ENCODE results near the gene IFT27.
A peak's percentile ranks its signal among the peaks of the same experiment; 100 is the strongest.

The IFT27 gene

GRCh38 chr22:36775964-36776669 lies at the start of gene IFT27:
TSS of gene IFT27 (minus strand) at chr22:36776119. CDS start at chr22:36775707, 412 bp downstream.
- peak within 1 kb of the TSS; percentile 42 to 86 (median 66) for H3K9ac ChIP-seq (ENCODE audit: low read length in 5 of 5)
- H3K9me3 ChIP-seq (ENCODE audit: control insufficient read depth in 5 of 5, low read length in 5 of 5), result no peaks in the 10 kb centered on the region
- H3K4me3 ChIP-seq (ENCODE audit: low read depth in 1 of 5, low read length in 5 of 5), result peak within 1 kb of the TSS; percentile 66 to 82 (median 76)
- peaks cover 9 to 19% (median 16%) of the 10 kb centered on the region in 5 donors for H3K4me1 ChIP-seq (ENCODE audit: control insufficient read depth in 5 of 5, insufficient read depth in 5 of 5, low read length in 5 of 5)
- H3K27me3 ChIP-seq (ENCODE audit: control insufficient read depth in 5 of 5, insufficient read depth in 4 of 5, low read length in 5 of 5), result no peaks in the 10 kb centered on the region
- no peak within 1 kb of the TSS for H3K27ac ChIP-seq (ENCODE audit: low read depth, low read length)
- H3K36me3 ChIP-seq (ENCODE audit: control insufficient read depth in 5 of 5, insufficient read depth in 5 of 5, low read length in 5 of 5), result peaks cover 0 to 7% (median 6%) of the 10 kb centered on the region in 5 donors

- H3K4me3 ChIP-seq (ENCODE audit: low read depth in 1 of 5, low read length in 5 of 5), result no peak overlapping the region
- no peaks in the 10 kb centered on the region for H3K9me3 ChIP-seq (ENCODE audit: control insufficient read depth in 5 of 5, low read length in 5 of 5)
- peaks cover 27 to 45% (median 35%) of the 10 kb centered on the region in 5 donors for H3K27me3 ChIP-seq (ENCODE audit: control insufficient read depth in 5 of 5, insufficient read depth in 4 of 5, low read length in 5 of 5)
- no peaks in the 10 kb centered on the region for H3K4me1 ChIP-seq (ENCODE audit: control insufficient read depth in 5 of 5, insufficient read depth in 5 of 5, low read length in 5 of 5)
- H3K9ac ChIP-seq (ENCODE audit: low read length in 5 of 5), result no peak overlapping the region
- H3K27ac ChIP-seq (ENCODE audit: low read depth, low read length), result no peak overlapping the region
- H3K36me3 ChIP-seq (ENCODE audit: control insufficient read depth in 5 of 5, insufficient read depth in 5 of 5, low read length in 5 of 5), result no peaks in the 10 kb centered on the region
These were observed 48.7 kb upstream of the IFT27 start for GRCh38 chr22:36824655-36825054.

GRCh38 chr22:36823186-36823839 lies 47.4 kb upstream of the IFT27 start:
- no peak overlapping the region for H3K27ac ChIP-seq (ENCODE audit: low read depth, low read length)
- H3K9ac ChIP-seq (ENCODE audit: low read length in 5 of 5), result no peak overlapping the region
- peaks cover 28 to 50% (median 48%) of the 10 kb centered on the region in 5 donors for H3K27me3 ChIP-seq (ENCODE audit: control insufficient read depth in 5 of 5, insufficient read depth in 4 of 5, low read length in 5 of 5)
- no peaks in the 10 kb centered on the region for H3K9me3 ChIP-seq (ENCODE audit: control insufficient read depth in 5 of 5, low read length in 5 of 5)
- no peaks in the 10 kb centered on the region for H3K36me3 ChIP-seq (ENCODE audit: control insufficient read depth in 5 of 5, insufficient read depth in 5 of 5, low read length in 5 of 5)
- no peaks in the 10 kb centered on the region for H3K4me1 ChIP-seq (ENCODE audit: control insufficient read depth in 5 of 5, insufficient read depth in 5 of 5, low read length in 5 of 5)
- no peak overlapping the region for H3K4me3 ChIP-seq (ENCODE audit: low read depth in 1 of 5, low read length in 5 of 5)

GRCh38 chr22:36822581-36822980 lies 46.7 kb upstream of the IFT27 start:
- peaks cover 30 to 57% (median 56%) of the 10 kb centered on the region in 5 donors for H3K27me3 ChIP-seq (ENCODE audit: control insufficient read depth in 5 of 5, insufficient read depth in 4 of 5, low read length in 5 of 5)
- no peak overlapping the region for H3K4me3 ChIP-seq (ENCODE audit: low read depth in 1 of 5, low read length in 5 of 5)
- H3K27ac ChIP-seq (ENCODE audit: low read depth, low read length), result no peak overlapping the region
- H3K4me1 ChIP-seq (ENCODE audit: control insufficient read depth in 5 of 5, insufficient read depth in 5 of 5, low read length in 5 of 5), result no peaks in the 10 kb centered on the region
- H3K9me3 ChIP-seq (ENCODE audit: control insufficient read depth in 5 of 5, low read length in 5 of 5), result no peaks in the 10 kb centered on the region
- H3K9ac ChIP-seq (ENCODE audit: low read length in 5 of 5), result no peak overlapping the region
- H3K36me3 ChIP-seq (ENCODE audit: control insufficient read depth in 5 of 5, insufficient read depth in 5 of 5, low read length in 5 of 5), result no peaks in the 10 kb centered on the region

- no peak overlapping the region for H3K4me3 ChIP-seq (ENCODE audit: low read depth in 1 of 5, low read length in 5 of 5)
- H3K27ac ChIP-seq (ENCODE audit: low read depth, low read length), result no peak overlapping the region
- H3K9me3 ChIP-seq (ENCODE audit: control insufficient read depth in 5 of 5, low read length in 5 of 5), result no peaks in the 10 kb centered on the region
- no peak overlapping the region for H3K9ac ChIP-seq (ENCODE audit: low read length in 5 of 5)
- H3K27me3 ChIP-seq (ENCODE audit: control insufficient read depth in 5 of 5, insufficient read depth in 4 of 5, low read length in 5 of 5), result peaks cover 48 to 73% (median 70%) of the 10 kb centered on the region in 5 donors
- peaks cover 0 to 16% (median 12%) of the 10 kb centered on the region in 5 donors for H3K4me1 ChIP-seq (ENCODE audit: control insufficient read depth in 5 of 5, insufficient read depth in 5 of 5, low read length in 5 of 5)
- H3K36me3 ChIP-seq (ENCODE audit: control insufficient read depth in 5 of 5, insufficient read depth in 5 of 5, low read length in 5 of 5), result no peaks in the 10 kb centered on the region
These were observed 43.2 kb upstream of the IFT27 start for GRCh38 chr22:36819112-36819511.

GRCh38 chr22:36818010-36818642 lies 42.2 kb upstream of the IFT27 start:
- no peak overlapping the region for H3K4me3 ChIP-seq (ENCODE audit: low read depth in 1 of 5, low read length in 5 of 5)
- no peaks in the 10 kb centered on the region for H3K36me3 ChIP-seq (ENCODE audit: control insufficient read depth in 5 of 5, insufficient read depth in 5 of 5, low read length in 5 of 5)
- H3K9ac ChIP-seq (ENCODE audit: low read length in 5 of 5), result no peak overlapping the region
- H3K27ac ChIP-seq (ENCODE audit: low read depth, low read length), result no peak overlapping the region
- peaks cover 0 to 16% (median 12%) of the 10 kb centered on the region in 5 donors for H3K4me1 ChIP-seq (ENCODE audit: control insufficient read depth in 5 of 5, insufficient read depth in 5 of 5, low read length in 5 of 5)
- peaks cover 50 to 74% (median 69%) of the 10 kb centered on the region in 5 donors for H3K27me3 ChIP-seq (ENCODE audit: control insufficient read depth in 5 of 5, insufficient read depth in 4 of 5, low read length in 5 of 5)
- H3K9me3 ChIP-seq (ENCODE audit: control insufficient read depth in 5 of 5, low read length in 5 of 5), result no peaks in the 10 kb centered on the region

- Histone ChIP-seq H3K4me1 (ENCODE audit: control insufficient read depth in 5 of 5, insufficient read depth in 5 of 5, low read length in 5 of 5) (peaks cover 0 to 16% (median 12%) of the 10 kb centered on the region in 5 donors), H3K4me3 (ENCODE audit: low read depth in 1 of 5, low read length in 5 of 5) (peak overlapping the region in 1 of 5 donors; percentile 49), H3K36me3 (ENCODE audit: control insufficient read depth in 5 of 5, insufficient read depth in 5 of 5, low read length in 5 of 5) (no peaks in the 10 kb centered on the region), H3K9me3 (ENCODE audit: control insufficient read depth in 5 of 5, low read length in 5 of 5) (no peaks in the 10 kb centered on the region), H3K9ac (ENCODE audit: low read length in 5 of 5) (no peak overlapping the region), H3K27me3 (ENCODE audit: control insufficient read depth in 5 of 5, insufficient read depth in 4 of 5, low read length in 5 of 5) (peaks cover 50 to 72% (median 63%) of the 10 kb centered on the region in 5 donors), H3K27ac (ENCODE audit: low read depth, low read length) (no peak overlapping the region)
These were observed 41.6 kb upstream of the IFT27 start for GRCh38 chr22:36817525-36817848.

- Histone ChIP-seq H3K27ac (ENCODE audit: low read depth, low read length) (no peak within 1 kb of the TSS), H3K27me3 (ENCODE audit: control insufficient read depth in 5 of 5, insufficient read depth in 4 of 5, low read length in 5 of 5) (peaks cover 50 to 73% (median 67%) of the 10 kb centered on the region in 5 donors), H3K9me3 (ENCODE audit: control insufficient read depth in 5 of 5, low read length in 5 of 5) (no peaks in the 10 kb centered on the region), H3K9ac (ENCODE audit: low read length in 5 of 5) (no peak within 1 kb of the TSS), H3K4me3 (ENCODE audit: low read depth in 1 of 5, low read length in 5 of 5) (peak within 1 kb of the TSS in 4 of 5 donors; percentile 36 to 49 (median 41)), H3K36me3 (ENCODE audit: control insufficient read depth in 5 of 5, insufficient read depth in 5 of 5, low read length in 5 of 5) (no peaks in the 10 kb centered on the region), H3K4me1 (ENCODE audit: control insufficient read depth in 5 of 5, insufficient read depth in 5 of 5, low read length in 5 of 5) (peaks cover 0 to 16% (median 12%) of the 10 kb centered on the region in 5 donors)
These were observed 41.0 kb upstream of the IFT27 start, which contains the start of gene PVALB for GRCh38 chr22:36816636-36817524. TSS of gene PVALB (minus strand) at chr22:36817035. CDS start at chr22:36817005, 30 bp downstream.

- Histone ChIP-seq H3K36me3 (ENCODE audit: control insufficient read depth in 5 of 5, insufficient read depth in 5 of 5, low read length in 5 of 5) (no peaks in the 10 kb centered on the region), H3K27ac (ENCODE audit: low read depth, low read length) (no peak overlapping the region), H3K4me3 (ENCODE audit: low read depth in 1 of 5, low read length in 5 of 5) (no peak overlapping the region), H3K27me3 (ENCODE audit: control insufficient read depth in 5 of 5, insufficient read depth in 4 of 5, low read length in 5 of 5) (peaks cover 50 to 73% (median 67%) of the 10 kb centered on the region in 5 donors), H3K9ac (ENCODE audit: low read length in 5 of 5) (no peak overlapping the region), H3K4me1 (ENCODE audit: control insufficient read depth in 5 of 5, insufficient read depth in 5 of 5, low read length in 5 of 5) (peaks cover 0 to 16% (median 12%) of the 10 kb centered on the region in 5 donors), H3K9me3 (ENCODE audit: control insufficient read depth in 5 of 5, low read length in 5 of 5) (no peaks in the 10 kb centered on the region)
These were observed 40.4 kb upstream of the IFT27 start for GRCh38 chr22:36816339-36816635.
